SU-DHL-6 (cell line): ENCODE results near the gene IL17REL.

Source experiments
- CTCF ChIP-seq: fragments of 200-600 bp; sonication (generic); IDR thresholded peaks from one replicate; pipeline ENCODE4 v1.5.1; 2017; ENCODE audit warnings: antibody characterized with exemption, mild to moderate bottlenecking, low read length, moderate library complexity; ENCODE audit not compliant: insufficient read depth, poor library complexity, severe bottlenecking
- EZH2phosphoT487 ChIP-seq: fragments of 200-600 bp; sonication (generic), shearing (Covaris generic); conservative IDR thresholded peaks from 2 replicates; pipeline ENCODE4 v1.6.1; 2018; ENCODE audit warnings: mild to moderate bottlenecking, antibody characterized with exemption, low read length, moderate library complexity, mixed read lengths

DNA sequence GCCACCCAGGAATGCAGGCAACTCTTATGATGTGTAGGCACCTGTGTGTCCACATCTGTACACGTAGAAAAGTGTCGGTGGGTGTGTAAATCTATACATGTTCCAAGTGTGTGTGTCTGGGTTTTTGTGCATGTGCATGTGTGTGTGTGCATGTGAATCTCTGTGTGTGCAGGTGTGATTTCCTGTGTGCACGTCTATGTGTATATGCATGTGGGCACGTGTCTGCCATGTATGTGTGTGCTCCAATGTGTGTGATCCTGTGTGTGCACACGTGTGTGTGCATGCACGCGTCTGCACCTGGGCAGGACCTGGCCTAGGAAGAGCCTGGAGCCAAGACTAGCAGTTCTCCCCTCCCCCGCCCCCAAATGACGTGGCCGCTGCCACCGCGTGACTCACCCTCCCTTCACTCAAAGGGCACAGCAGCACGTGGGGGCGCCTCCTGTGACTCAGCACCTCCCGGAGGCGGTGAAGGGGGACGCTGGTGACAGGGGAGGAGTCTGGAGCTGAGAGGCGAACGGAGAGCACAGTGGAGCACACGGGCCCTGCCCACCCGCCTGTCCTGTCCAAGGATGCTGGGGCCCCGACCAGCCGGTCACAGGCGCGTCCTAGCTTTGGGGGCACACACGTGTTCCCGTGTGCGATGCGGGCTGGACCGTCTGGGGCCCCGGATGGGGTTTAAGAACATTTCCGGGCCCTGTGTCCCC, 41.9 kb downstream of the IL17REL start:
- TF ChIP-seq CTCF (no peak), EZH2phosphoT487 (no peak)
